Measurements from ENCODE around the gene KRABD2.

DNA sequence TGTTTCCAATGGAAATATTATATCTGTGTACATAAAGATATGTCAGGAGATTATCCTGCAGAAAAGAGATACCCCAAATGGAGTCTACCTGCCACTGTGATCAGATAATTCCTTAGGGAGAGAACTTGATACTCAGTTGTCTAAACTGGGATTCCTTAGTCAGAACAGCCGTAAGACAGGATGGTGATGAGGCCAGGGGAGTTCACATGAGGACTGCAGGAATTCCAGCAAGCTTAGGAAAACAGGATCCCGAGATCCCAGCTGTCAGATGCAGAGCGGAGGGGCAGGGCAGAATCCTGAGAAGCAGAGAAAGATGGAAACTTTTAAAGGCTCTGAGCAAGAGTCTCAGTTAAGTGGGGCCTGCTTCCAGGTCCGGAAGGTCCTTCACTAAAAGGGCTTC lies 4.7 kb downstream of the KRABD2 start:
- TF ChIP-seq, protein P1, sequence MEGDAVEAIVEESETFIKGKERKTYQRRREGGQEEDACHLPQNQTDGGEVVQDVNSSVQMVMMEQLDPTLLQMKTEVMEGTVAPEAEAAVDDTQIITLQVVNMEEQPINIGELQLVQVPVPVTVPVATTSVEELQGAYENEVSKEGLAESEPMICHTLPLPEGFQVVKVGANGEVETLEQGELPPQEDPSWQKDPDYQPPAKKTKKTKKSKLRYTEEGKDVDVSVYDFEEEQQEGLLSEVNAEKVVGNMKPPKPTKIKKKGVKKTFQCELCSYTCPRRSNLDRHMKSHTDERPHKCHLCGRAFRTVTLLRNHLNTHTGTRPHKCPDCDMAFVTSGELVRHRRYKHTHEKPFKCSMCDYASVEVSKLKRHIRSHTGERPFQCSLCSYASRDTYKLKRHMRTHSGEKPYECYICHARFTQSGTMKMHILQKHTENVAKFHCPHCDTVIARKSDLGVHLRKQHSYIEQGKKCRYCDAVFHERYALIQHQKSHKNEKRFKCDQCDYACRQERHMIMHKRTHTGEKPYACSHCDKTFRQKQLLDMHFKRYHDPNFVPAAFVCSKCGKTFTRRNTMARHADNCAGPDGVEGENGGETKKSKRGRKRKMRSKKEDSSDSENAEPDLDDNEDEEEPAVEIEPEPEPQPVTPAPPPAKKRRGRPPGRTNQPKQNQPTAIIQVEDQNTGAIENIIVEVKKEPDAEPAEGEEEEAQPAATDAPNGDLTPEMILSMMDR (IDR thresholded peaks at IDR 0.05) = no peak
- no peak for TF ChIP-seq POLR2A (IDR thresholded peaks at IDR 0.05)
- TF ChIP-seq POLR2AphosphoS5 (IDR thresholded peaks at IDR 0.05; ENCODE audit: insufficient read depth in 1 of 2, low read depth in 1 of 2) = no peak

Measured in vagina (tissue), 2 donors.